CD4-positive, alpha-beta T cell treated with Interferon alpha-2 for 1 hour (primary cell): ENCODE data around the gene CUL7.
A peak's percentile ranks its signal among the peaks of the same experiment; 100 is the strongest.
"Not testable (repeated sequence)": the region's sequence is repeated elsewhere in the genome, so short reads cannot be mapped to it uniquely, and the experiment has no call there.

Experiments
- DNase-seq, 2 donors: peaks; one replicate each; pipeline ENCODE4 v3.0.0-alpha.2; 2020 to 2022

The CUL7 gene

DNA sequence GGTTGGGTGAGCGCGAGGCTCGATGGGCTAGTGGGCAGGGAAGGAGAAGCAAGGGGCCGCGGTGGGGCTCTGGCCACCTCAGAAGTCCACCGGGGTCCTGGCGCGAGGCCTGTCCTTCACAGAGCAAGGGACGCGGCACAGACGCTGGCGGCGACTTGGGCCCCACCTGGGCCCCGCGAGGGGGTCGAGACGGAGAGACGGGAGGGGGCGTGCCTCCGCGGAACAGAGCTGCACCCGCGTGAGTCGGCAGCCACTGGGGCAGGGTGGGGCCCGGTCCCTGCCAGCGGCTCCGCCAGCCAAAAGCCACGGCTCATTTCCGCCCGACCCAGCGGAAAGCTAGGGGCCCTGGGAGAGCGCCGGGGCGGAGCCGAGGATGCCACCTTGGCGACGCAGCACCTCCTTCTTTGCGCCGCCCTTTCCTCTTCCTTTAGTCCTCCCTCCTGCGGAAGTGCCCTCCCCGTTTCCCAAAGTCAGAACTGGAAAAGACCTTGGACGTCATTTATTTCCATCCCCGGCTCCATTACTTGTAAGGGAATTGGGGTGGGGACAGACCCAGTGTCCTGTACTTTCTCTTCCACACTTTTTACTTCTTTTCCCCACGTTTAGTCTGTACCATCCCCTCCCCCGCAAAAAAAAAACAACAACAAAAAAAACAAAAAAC is at the start of gene CUL7:
TSS of gene CUL7 (minus strand) at position 307 of the 661 bp plus-strand sequence. CDS start 1,063 bp downstream, outside the sequence.
- DNase-seq: peak; percentile 82 to 92

- DNase-seq: no peak
Observed at GRCh38 chr6:43101497-43101896, 47.8 kb upstream of the CUL7 start.

DNA sequence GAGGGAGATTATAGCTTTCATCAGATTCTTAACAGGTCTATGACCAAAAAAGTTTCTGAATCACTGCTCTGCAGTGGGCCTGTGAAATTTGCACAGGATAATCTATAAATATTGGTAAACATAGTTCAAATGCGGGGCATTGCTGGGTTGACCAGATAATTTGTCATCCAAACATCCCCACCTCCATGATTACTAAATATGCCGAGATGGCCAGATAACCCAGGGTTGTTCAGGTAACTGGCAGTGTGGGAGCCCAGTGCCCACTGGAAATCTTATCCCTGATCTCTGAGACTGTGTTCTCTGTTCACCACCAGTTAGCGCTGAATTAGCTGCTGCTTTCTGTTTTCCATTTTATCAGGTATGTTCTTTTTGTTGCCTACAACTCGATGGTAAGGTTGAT is 43.9 kb upstream of the CUL7 start:
- no peak for DNase-seq

- DNase-seq: no peak
Observed at GRCh38 chr6:43097098-43097489, 43.4 kb upstream of the CUL7 start.

- no peak for DNase-seq
Observed at GRCh38 chr6:43096451-43097097, 42.9 kb upstream of the CUL7 start.

- no peak for DNase-seq
Observed at GRCh38 chr6:43095939-43096338, 42.3 kb upstream of the CUL7 start.

DNA sequence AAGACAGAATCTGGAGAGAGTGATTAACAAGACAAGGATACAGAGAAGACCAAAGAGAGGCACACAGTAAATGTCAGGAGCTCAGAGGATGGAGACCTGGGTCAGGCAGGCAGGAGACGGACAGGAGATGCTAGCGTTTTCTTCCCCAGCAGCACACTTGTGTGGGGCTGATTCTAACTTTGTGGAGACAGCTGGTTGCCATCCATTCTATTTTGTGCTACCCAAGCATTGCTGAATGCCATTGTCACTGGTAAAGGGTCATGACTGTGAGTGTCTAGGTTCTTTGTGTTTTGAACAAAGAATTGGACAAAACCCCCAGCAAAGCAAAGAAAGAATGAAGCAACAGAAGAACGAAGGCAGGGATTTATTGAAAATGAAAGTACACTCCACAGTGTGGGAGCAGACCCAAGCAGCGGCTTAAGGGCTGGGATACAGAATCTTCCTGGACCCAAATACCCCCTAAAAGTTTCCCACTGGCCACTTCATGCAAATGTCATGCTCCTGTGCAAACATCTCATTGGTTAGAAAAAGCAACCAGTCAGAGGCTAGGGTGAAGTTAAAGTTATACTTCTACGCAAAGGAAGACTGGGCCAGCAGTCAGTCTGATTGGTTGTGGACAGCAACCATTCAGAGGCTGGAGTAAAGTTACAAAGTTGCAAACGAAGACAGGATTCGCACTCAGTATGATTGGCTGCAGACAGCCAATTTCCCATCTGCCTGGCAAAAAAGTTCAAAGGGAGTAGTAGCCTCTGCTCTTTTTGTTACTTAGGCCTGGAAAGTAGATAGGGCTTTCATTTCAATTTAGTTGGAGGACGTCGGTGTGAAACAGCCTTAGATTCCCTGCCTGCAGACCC is 40.0 kb upstream of the CUL7 start:
- DNase-seq: peak in 1 of 2 donors; percentile 18

DNA sequence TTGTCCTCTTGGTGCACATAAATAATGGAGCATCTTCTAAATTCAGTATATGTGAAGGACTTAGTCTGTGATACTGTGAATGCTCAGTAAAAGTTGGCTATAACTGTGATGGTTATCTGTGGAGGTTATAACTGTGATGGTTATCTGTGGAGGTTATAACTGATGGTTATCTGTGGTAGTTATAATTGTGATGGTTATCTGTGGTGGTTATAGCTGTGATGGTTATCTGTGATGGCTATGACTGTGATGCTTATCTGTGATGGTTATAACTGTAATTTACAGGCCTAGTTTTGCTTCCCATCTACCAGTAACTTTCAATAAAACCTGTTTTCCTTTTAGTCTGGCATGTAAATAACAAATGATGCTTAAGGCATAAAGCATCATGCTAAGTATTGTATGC is 39.0 kb upstream of the CUL7 start:
- no peak for DNase-seq

GRCh38 chr6:43091436-43091991 is 37.9 kb upstream of the CUL7 start:
- DNase-seq: no peak

DNA sequence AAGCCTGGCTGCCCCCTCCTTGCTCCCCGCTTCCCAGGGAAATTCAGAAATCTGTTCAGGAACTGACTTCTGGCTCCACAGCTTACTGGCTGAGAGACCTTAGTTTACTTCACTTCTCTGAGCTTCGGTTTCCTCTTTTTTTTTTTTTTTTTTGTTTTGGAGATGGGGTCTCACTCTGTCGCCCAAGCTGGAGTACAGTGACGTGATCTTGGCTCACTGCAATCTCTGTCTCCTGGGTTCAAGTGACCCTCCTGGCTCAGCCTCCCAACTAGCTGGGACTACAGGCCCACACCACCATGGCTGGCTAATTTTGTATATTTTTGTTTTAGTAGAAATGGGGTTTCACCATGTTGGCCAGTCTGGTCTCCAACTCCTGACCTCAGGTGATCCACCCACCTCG is 37.4 kb upstream of the CUL7 start:
- no peak for DNase-seq

- DNase-seq: no peak
Observed at GRCh38 chr6:43090559-43090956, 36.9 kb upstream of the CUL7 start.

DNA sequence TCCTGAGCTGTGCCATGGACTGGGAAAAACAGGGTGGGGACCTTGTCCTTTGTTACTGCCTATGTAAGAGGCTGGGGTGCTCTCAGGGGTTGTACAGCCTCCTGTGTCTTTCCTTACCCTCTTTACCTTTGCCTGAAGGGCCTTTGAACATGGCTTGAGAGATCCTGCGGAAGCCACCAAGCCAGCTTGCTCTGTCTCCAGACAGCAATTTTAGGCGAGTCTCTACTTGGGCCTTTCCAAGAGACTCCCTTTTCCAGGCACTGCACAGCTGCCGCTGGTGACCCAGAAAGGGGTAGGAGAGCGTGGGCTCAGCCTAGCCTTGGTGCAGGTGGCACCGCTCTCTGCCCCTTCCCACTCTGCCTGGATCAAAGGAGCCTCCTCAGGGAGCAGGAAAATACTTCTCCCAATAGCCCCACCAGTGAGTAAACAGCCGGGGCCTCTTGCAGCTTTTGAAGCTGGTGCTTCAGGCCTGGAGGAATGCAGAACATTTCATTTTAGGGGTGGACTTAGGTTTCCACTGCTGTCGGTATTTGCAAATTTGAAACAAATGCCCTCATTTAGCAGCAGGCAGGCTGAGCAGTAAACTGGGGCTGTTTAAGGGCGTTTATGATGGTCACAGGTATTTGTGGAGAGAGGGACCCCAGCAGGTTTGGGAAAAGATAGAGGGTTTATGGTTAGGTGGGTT is 36.4 kb upstream of the CUL7 start:
- DNase-seq: no peak

- DNase-seq: no peak
Observed at GRCh38 chr6:43089467-43089866, 35.8 kb upstream of the CUL7 start.

- no peak for DNase-seq
Observed at GRCh38 chr6:43088654-43089056, 35.0 kb upstream of the CUL7 start.

DNA sequence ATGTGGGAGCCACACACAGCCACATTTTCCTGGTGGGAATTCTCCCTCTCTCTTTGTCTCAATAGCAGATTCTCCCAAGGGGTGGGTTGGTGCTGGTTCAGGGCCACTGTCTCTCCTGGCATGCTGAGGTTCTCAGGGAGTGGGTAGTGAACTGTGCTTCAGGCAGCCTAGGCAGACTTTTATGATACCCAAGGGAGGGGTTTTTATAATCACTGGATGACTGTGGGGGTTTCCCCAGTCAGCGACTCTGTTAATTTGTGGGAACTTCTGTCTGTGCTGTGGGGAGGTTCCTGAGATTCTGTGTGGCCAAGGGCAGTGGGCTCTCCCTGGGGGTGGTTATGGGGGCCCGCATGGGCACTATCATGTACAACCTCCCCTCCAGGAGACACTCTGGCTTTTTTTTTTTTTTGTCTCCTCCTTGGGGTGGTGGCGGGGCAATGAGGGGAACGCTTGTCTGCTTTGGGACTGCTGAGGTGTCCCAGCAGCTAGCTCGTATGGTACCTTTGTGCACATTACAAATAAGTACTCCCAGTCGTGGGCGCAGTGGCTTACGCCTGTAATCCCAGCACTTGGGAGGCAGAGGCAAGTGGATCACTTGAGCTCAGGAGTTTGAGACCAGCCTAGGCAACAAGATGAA is 32.5 kb upstream of the CUL7 start:
- no peak for DNase-seq

DNA sequence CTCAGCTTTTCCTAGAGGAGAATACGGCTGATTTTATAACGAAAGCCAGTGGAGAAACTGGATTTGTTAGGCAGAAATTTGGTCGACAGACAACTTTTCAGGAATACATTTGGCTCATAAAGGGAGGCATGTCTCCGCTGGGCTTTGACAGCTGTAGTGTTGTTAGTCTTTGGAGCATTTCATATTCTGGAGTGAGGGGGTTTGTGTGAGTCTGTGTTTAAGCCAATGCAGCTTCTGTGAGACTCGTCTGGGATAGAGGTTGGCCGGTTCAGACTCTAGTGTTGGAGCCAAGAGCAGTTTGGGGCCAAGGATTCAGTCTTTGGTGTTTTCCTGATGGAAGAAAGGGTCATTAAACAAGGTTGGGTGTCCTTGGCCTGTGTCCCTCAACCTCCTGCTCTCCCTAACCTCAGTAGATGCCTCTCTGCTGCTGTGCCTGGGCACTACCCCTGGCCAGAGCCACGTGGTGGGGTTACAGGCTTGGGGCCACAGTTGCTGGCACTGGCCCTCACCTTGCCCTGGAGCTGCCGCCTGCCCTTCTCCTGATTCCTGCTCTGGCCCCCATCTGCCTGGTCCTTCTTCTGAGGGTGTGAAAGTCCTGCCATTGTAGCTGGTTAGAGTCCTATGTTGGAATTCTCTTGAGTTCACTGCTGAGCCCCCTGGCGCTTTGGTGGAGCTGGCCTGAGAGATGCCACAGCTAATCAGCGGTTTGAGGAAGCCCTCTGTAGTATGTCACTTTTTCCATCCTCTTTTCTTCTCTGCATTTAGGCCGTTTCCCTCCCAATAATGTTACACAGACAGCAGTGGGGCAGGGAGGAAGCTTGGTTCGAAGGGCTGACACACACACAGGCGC is 29.4 kb upstream of the CUL7 start:
- DNase-seq: no peak

DNA sequence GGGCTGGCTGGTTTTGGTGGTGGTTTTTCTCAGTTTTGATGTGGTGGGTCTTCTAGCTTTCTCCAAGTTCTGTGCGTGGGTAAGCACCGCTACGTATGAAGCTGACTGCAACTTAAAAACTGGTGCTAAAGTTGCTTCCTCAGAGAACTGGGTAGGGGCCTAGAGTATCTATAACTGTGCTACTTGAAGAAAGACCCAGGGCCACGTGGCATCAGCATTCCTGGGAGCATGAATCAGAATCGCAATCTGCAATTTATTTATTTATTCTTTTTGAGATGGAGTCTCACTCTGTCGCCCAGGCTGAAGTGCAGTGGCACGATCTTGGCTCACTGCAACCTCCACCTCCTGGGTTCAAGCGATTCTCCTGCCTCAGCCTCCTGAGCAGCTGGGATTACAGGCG is 28.3 kb upstream of the CUL7 start:
- DNase-seq: not testable (repeated sequence)

DNA sequence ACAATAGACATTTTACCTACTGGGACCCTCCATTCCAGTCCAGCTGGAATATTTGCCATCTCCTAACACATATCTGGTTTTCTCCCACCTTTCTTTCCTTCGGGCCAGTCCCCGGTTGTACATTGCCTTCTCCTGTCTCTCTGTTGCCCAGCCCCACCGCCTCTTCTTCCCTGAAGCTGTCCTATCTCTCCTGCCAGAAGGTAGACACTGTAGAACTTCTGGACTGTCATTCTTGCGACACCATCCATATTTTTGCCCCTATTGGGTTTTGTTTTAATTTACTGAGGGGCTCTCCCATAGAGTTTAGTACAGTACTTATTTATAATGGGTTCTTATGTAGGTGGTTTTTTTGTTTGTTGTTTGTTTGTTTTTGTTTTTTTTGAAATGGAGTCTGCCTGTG is 27.4 kb upstream of the CUL7 start:
- no peak for DNase-seq

DNA sequence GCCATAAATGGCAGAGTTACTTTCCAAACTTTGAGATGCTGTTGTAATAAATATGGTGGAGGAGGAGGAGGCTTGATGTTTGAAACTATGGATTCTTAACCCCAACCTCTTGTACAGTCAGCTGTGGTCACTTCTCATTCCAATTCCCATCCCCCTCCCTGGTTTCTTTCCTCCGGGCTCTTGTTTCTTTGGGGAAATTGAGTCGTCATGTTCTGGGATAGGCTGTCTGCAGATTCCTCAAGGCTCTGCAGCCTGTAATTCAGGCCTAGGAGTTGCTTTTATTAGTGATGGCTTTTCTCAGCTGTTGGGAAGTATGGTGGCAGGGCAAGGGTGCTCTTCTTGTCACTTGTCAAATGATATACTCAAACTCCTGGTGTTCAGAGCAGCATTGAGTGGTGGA is 25.0 kb upstream of the CUL7 start:
- DNase-seq: no peak

GRCh38 chr6:43077981-43078511 is 24.4 kb upstream of the CUL7 start:
- no peak for DNase-seq

DNA sequence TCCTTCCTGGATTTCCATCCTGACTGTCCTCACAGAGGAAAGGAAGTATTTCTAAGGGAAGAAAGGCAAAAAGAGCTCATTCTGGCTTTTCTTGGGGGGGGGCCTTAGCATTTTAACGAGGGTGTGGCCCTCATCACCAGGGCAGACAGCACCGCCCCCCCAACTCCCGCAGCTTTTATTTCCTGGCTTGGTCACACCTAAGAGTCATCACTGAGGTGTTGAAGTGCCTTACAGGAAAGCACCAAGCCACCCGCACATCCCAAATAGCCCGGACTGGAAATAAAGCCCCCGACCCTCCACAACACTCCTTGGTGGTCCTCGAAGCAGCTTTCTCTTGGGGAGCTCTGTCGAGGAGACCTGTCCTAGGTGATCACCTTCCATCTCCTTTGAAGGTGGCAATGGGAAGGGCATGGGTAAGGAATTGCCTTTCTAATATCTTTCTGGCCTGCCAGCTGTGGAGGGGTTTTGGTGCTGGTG is 23.7 kb upstream of the CUL7 start:
- DNase-seq: no peak
